GM18861 (cell line): ENCODE measurements around the gene KIF5A.
"Not testable (repeated sequence)": the region's sequence is repeated elsewhere in the genome, so short reads cannot be mapped to it uniquely, and the experiment has no call there.

Experiments used
- ATAC-seq: cut with Tn5 transposase; IDR thresholded peaks from one replicate; pipeline ENCODE4 v1.9.1; 2021; ENCODE audit not compliant: unreplicated experiment

Gene KIF5A

DNA sequence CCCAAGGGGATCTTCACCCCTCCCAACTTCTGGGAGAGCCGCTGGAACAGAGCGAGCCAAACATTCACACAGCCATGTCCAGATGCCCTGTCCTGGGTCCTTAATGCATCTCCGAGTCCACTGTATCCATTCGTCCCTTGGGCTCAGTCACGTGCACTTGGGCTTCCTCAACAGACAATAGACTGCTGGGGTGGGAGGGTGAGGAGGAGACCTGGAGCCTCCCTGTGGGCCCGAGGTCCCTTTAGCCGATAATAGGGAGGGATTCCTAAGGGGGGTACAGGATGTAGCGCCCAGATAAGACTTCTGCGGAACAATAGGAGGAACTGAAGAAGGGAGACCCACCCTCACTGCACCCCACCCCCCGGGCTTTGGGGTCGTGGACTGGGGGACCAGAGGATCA lies 68.1 kb downstream of the KIF5A start:
- no peak for ATAC-seq

DNA sequence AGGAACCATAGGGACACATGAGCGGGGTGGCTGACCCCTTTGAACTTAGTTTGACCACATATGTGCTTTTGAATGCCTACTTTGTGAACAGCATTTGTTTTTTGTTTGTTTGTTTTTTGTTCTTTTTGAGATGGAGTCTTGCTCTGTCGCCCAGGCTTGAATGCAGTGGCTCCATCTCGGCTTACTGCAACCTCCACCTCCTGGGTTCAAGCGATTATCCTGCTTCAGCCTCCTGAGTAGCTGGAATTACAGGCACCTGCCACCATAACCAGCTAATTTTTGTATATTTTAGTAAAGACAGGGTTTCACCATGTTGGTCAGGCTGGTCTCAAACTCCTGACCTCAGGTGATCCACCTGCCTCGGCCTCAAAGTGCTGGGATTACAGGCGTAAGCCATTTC lies 68.6 kb downstream of the KIF5A start:
- not testable (repeated sequence) for ATAC-seq

DNA sequence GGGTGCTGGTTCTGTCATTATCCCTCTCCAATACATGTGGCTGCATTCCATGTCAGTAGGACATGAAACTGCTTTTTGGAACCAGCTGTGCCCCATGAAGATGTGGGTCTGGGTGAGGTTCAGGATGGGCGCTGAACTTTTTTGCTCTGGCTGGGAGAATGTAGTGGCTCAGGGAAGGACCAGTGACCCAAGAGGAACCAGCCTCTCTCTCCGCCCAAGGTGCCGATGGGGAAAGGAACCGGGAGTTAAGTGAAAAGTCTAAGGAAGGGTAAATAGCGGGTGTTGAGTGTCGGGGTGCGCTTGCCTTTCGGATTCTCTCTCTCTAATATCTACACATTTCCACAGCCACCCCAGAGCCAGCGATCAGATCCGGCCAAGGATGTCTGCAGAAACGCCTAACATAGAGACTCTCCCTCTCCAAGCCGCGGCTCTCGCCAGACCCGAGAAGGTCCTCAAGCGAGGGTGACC lies 69.2 kb downstream of the KIF5A start:
- no peak for ATAC-seq

DNA sequence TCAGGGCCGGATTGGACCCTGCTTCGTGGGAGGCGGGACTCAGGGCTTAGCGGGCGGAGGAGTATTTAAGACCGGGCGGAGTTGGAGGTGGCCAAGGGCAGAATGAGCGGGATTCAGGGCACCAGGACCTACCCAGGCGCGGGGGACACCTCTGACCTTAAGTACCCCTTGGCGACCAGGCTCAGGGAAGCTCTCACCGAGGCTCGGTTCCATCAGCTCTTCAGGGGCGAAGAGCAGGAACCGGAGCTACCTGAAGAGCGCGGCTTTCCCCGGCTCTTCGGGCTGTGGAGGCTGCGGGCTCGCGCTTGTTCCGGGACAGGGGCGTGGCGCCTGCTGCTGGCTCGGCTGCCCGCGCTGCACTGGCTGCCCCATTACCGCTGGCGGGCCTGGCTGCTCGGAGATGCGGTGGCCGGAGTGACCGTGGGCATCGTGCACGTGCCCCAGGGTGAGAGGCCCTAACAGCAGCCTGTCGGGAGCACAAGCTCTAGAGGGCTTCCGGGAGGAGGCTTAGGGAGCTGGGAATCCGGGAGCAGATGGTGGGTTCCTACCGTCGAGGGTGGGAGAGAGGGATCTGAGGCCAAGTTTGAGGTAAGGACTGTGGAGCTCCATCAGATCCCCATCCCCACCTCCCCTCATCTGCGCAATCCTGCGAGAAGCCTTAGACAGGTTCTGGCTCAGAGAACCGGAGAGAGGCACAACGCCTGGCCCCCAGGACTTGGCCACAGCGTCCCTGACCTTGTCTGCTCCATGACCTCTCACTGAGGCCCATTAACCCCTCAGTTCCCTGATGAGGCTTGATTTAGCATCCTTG lies 69.8 kb downstream of the KIF5A start:
- no peak for ATAC-seq

DNA sequence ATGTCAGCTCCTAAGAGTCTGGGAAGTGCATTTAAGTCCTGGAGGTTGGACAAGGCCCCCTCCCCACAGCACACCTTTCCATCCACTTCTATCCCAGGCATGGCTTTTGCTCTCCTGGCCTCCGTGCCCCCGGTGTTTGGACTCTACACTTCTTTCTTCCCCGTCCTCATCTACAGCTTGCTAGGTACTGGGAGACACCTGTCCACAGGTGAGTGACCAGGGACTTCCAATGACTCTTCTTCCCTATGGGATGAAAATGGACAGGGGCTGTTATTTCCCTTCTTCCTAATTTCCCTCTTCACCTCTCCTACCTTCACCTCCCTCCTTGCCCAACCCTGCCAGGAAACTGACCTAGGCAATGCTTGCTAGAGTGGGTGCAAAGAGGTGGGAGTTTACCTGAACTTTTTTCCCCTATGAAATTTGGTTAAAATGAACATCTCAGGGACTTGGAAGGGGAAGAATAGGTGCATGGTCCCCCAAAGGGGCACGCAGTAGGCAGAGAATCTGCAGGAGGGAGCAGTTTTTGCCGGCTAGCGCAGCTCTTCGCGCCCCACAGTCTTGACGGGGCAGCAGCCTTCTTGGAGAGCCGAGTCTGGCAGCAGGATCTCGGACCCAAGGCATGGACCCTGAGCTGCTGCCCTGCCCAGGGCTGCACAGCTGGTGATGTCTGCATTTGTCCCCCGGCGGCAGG lies 70.5 kb downstream of the KIF5A start:
- no peak for ATAC-seq

DNA sequence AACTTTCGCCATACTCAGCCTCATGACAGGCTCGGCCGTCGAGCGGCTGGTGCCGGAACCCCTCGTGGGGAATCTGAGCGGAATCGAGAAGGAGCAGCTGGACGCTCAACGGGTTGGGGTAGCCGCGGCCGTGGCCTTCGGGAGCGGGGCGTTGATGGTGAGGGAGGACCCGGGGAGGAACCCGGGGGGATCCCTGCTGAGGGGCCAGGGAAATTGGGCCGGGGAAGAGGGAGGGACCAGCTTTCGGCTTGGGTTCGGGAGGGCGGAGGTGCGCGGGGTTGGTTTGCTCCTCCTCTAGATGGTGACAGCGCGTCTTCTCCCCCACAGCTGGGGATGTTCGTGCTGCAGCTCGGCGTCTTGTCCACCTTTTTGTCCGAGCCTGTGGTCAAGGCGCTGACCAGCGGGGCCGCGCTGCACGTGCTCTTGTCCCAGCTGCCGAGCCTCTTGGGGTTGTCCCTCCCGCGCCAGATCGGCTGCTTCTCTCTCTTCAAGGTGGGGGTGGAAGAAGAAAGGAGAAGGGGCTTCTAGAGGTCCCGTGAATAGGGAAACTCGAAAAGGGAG lies 71.2 kb downstream of the KIF5A start:
- ATAC-seq = no peak

DNA sequence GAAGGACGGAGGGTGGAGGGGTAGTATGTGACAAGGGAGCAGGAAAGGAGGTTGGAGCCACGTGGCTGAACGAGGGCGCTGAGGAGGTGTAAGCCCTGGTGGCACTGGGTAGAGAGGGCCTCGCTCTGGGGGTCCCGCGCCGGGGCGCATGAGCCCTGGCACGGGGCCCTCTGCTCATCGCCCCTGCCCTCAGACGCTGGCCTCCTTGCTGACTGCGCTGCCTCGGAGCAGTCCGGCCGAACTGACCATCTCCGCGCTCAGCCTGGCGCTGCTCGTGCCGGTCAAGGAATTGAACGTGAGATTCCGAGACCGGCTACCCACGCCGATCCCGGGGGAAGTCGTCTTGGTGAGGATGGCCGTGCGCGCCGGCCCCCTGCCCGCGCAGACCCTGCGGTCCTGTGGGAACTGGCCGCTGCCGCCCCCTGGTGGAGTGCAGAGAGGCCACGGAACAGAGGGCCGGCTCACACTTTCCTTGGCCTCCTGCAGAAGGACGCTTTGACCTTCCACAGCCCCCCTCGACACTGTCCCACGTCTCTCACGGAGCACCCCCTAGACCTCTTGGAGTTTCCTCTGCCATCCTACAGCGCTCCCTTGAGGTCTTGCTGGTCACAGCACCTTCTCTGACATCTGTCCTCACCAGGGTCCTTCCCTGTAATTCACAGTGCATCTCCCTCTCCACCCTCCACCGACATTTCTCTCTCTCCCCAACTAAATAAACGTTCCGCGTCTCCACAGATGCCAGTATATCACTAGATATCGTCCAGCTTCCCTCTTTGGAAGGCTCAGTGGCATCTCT lies 71.9 kb downstream of the KIF5A start:
- ATAC-seq = no peak

DNA sequence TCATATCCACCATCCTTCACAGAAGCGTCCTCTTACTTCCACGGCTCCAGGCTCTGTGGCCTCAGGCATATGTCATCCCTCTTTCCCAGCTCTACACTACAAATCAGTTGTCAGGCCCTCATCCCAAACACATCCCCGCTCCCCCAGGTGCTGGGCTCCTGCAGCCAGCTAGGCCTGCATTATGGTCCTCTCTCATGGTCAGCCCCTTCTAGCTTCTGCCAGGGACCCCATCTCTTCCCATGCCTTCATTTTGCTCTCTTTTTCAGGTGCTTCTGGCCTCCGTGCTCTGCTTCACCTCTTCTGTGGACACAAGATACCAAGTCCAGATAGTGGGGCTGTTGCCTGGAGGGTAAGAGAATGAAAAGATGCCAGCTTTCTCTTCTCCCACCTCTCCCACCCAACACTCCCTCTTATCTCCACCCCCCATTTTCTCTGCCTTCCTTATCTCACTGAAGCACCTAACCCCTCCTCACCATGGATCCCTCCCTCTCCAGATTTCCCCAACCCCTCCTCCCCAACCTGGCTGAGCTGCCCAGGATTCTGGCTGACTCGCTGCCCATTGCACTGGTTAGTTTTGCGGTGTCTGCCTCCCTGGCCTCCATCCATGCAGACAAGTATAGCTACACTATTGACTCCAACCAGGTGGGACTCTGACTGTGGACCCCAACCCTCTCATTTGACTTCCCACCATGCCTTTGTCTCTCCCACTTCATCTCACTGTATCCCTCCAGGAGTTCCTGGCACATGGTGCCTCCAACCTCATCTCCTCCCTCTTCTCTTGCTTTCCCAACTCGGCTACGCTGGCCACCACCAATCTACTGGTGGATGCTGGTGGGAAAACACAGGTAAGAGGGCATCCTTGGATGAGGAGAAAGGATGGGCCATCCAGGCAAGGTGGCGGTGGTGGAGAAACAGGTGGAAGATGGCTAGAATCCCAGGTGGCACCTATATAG lies 72.7 kb downstream of the KIF5A start:
- ATAC-seq = no peak

DNA sequence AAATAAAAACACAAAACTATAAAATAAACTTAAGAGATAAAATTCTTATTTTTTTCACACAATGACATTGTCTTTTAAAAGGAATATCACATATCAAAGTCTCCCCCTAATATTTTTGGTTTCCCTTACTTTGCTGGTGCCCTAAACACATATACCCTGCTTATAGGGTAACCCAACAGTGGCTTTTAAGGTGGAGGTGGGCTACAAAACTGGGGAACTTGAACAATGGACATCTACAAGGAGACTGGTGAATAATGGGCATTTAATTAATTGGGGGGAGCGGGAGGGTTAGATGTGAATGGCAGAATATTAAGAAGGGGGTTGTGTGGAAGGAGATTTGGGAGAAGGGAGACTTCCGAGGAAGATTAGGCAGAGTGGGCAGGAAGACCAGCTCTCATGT lies 73.5 kb downstream of the KIF5A start:
- ATAC-seq = no peak

DNA sequence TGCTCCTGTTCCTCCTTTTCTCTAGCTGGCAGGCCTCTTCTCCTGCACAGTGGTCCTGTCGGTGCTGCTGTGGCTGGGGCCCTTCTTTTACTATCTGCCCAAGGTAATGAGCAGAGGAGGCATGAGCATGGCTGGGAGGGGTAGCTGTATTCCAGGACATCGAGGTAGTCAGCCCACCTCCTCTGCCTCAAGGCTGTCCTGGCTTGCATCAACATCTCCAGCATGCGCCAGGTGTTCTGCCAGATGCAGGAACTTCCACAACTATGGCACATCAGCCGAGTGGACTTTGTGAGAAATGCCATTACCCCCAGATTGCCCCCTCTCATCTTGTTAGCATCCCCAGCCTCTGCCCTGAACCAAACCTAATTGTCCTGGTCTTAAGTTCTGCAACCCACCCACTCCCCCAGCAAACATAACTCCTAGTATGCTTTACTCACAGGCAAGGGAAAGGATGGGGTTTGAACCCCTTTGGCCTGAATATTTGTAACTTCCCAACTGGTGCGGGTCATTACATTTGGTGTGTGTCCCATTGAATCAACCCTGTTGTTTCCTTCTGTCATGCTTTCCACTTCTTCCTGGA lies 74.1 kb downstream of the KIF5A start:
- no peak for ATAC-seq

DNA sequence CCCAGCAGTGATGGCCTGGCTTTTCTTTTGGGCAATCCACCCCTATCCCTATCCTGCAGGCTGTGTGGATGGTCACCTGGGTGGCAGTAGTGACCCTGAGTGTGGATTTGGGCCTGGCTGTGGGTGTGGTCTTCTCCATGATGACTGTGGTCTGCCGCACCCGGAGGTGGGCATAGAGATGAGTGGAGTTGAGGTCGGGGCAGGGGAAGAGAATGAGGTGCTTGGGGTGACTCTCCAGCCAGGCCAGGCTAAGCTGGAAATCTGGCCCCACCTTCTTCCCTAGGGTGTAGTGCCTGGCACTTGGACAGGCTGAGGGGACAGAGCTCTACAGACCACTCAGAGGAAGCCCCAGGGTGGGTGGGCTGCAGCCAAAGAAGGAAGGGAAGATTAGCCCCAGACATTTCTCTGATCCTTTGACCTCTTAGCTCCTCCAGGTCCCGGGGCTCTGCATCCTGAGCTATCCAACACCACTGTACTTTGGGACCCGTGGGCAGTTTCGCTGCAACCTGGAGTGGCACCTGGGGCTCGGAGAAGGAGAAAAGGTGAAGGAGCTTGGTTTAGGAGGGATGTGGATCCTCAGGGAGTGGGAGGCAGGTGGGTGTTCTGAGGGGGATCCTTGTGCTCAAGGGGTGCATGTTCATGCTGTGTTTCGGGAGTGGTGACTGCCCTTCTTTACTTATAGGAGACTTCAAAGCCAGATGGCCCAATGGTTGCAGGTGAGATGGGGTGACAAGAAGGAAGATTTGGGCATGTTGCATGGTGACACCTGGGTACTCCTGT lies 74.8 kb downstream of the KIF5A start:
- no peak for ATAC-seq

DNA sequence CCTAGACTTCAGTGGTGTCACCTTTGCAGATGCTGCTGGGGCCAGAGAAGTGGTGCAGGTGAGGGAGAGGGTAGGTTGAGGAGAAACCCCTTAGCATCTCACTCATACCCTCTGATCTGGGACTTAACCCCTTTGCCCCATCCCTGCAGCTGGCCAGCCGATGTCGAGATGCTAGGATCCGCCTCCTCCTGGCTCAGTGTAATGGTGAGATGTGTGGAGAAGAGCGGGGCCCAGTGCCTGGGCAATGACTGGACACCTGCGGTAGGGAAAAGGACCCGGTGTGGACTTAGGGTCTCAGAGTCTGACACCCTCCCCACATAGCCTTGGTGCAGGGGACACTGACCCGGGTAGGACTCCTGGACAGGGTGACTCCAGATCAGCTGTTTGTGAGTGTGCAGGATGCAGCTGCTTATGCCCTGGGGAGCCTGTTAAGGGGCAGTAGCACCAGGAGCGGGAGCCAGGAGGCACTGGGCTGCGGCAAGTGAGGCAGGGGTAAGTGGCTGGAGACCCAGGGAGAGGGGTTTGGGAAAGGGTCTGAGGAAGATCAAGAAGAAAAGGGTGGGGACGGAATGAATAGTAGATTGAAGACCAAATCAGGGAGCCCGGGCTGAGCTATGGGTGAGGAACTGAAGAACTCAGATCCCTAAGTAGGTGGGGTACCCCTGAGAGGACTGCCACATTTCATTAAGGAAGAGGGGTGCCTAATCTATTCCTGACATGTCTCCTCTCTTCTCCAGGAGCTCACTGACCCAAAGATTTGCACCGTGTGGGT lies 75.6 kb downstream of the KIF5A start:
- no peak for ATAC-seq

DNA sequence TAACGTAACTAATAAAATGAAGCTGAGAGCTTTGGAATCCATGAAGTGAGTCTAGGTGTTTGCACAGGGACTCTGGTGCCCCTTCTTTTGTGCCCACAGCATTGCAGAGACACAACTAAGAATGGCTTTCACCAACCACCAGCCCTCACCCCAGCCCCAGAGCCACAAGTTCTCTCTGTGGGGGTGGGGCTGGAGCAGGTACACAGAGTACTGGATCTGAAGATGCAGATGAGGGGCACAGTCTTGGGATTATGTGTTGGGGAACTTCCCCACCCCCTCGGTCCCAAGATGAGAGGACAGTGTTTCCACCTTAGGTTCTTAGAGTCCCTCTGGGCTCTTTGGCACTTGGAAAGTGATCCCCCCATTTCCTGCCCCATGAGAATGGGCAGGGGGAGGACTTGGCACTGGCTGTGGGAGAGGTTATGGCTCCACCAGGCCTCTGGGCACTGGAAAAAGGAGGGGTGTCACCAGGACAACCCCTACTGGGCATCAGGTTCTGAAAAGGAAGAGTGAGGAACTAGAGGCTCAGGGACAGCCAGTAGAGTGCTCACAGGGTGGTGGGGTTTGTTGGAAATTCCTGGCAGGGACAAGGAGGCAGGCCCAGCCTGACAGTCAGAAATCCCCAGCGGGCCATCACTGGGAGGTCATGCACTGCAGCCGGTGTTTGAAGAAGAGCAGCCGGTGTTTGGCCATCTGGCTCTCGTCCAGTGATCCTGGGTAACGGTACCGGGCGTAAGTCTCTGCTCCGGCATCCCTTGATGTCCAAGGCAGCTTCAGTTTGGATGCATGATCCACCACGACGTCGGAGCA lies 76.5 kb downstream of the KIF5A start:
- ATAC-seq = no peak

DNA sequence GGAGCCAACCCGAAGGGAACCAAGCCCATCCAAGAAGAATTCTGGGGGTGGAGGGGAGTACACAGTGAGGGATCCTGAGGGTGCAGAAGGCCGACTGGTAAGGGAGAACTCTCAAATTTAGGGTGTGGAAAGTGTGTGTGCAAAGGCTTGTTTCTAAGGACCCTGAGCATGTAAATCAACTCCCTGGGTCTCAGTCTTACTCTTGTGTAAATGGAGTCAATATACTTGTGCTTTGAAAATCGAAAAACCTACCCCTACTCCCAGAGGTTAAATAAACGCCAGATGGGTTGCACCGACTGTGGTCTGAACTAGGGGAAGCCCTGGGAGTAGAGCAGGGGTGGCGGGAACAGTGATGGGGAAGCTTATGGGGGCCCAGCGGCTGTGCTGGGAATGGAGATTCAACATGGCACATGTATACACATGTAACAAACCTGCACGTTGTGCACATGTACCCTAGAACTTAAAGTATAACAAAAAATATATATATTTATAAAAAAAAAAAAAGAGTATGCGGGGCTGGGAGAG lies 77.1 kb downstream of the KIF5A start:
- ATAC-seq = no peak

DNA sequence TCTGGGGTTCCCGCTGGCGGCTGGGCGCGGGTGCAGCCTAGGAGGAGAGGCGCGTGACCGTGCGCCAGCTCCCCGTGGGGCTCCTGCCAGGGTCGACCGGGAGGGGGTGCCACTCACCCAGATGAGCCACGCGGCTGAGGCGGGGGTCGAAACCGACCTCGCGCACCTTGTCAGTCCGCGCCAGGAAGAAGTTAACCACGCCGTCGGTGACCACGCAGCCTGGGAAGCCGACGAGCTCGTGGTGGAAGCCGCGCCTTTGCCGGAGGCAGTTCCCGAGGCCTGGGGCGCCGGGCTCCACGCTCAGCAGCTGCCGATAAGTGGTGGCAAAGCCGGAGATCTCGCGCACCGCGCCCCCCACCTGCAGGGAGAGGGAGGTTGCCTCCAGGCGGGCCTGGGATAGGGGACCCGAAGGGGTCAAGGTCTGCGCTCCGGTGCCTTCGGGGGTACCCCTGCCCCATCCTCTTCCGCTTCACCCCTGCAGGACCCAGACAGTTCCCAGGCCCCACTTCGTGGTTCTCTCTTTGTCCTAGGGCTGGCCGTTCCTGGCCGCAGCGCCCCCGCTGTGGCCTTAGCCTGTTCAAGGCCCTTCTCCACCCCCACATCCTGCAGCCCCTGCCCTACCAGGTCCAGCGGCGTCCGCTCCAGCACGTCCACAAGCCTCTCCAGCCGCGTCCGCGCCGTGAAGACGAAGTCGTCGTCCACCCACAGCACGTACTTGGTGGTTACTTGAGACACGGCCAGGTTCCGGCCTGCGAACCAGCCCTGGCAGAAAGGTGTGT lies 77.8 kb downstream of the KIF5A start:
- ATAC-seq = no peak
